OCI-LY3 (cell line): ENCODE results near the gene RSAD2.

Experiments used
- H2AFZ ChIP-seq: fragments of 200-600, 300-600 bp; shearing (Covaris generic); 2 replicates; pipeline ENCODE4 v1.6.0; 2014; ENCODE audit warnings: antibody characterized with exemption, low read depth, low read length
- H3K27ac ChIP-seq: fragments of 200-600, 300-600 bp; sonication (generic); 2 replicates; pipeline ENCODE4 v1.5.1; 2014; ENCODE audit warnings: mild to moderate bottlenecking, low read length, moderate library complexity, mixed read lengths
- H3K27me3 ChIP-seq: fragments of 200-600, 300-600 bp; sonication (generic); 2 replicates; pipeline ENCODE4 v1.6.1; 2014; ENCODE audit warnings: low read depth, low read length, mixed read lengths
- H3K36me3 ChIP-seq: fragments of 200-600, 300-600 bp; sonication (generic); replicated peaks from 2 replicates; pipeline ENCODE3; 2014; ENCODE audit warnings: low read depth, low read length, mixed read lengths
- H3K4me1 ChIP-seq: fragments of 300-600, 200-600 bp; sonication (generic); 2 replicates; pipeline ENCODE4 v1.6.1; 2014; ENCODE audit warnings: low read length, mixed read lengths
- H3K4me2 ChIP-seq: fragments of 200-600, 300-600 bp; sonication (generic); 2 replicates; pipeline ENCODE4 v1.6.1; 2014; ENCODE audit warnings: low read length, mixed read lengths
- H3K4me3 ChIP-seq: fragments of 300-600, 200-600 bp; sonication (generic); 2 replicates; pipeline ENCODE4 v1.5.1; 2014; ENCODE audit warnings: antibody characterized with exemption, mild to moderate bottlenecking, low read length, moderate library complexity
- H3K79me2 ChIP-seq: fragments of 300-600, 200-600 bp; shearing (Covaris generic); 2 replicates; pipeline ENCODE4 v1.6.1; 2014; ENCODE audit warnings: mild to moderate bottlenecking, low read length, mixed read lengths
- H3K9ac ChIP-seq: fragments of 300-600, 200-600 bp; shearing (Covaris generic); 2 replicates; pipeline ENCODE4 v1.6.0; 2014; ENCODE audit warnings: mild to moderate bottlenecking, low read length, moderate library complexity
- H3K9me3 ChIP-seq: fragments of 200-600, 300-600 bp; shearing (Covaris generic); 2 replicates; pipeline ENCODE4 v1.6.1; 2014; ENCODE audit warnings: low read length, mixed read lengths; ENCODE audit not compliant: insufficient read depth
- H4K20me1 ChIP-seq: fragments of 200-600, 300-600 bp; sonication (generic); 2 replicates; pipeline ENCODE4 v1.6.1; 2016; ENCODE audit warnings: low read length, mixed read lengths; ENCODE audit not compliant: insufficient read depth
- EZH2phosphoT487 ChIP-seq: fragments of 200-600 bp; shearing (Covaris generic); IDR thresholded peaks from 2 replicates; pipeline ENCODE4 v1.6.1; 2018; ENCODE audit warnings: antibody characterized with exemption, mixed run types, low read depth
- TF ChIP-seq, protein P1 (sequence below): fragments of 200-600, 300-600 bp; sonication (generic); IDR thresholded peaks from 2 replicates; pipeline ENCODE4 v1.5.1; 2014; ENCODE audit warnings: antibody characterized with exemption, low read length, low read depth

The RSAD2 gene

DNA sequence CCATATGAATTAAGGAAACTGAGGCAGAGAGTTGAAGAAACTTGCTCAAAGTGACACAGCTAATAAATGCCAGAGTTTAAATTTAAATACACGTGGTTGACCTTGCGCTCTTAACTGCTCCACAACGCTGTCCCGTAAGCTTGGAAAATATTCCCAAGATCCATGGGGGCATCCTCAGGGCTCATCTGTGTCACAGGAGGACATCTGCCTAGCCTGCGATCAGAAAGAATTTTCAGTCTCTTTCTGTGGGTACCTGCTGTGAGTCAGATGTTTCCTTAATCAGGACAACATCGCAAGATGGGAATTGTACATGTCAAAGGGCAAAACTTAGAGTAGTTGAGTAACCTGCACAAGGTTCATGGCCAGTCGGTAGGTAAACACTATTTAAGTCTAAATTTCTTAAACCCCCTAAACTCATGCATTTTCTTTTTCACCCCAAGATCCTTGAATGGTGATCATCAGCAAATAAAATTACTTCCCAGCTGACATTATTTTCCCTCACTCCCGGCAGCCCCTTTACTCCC lies 13.3 kb upstream of the RSAD2 start:
- TF ChIP-seq, protein P1, sequence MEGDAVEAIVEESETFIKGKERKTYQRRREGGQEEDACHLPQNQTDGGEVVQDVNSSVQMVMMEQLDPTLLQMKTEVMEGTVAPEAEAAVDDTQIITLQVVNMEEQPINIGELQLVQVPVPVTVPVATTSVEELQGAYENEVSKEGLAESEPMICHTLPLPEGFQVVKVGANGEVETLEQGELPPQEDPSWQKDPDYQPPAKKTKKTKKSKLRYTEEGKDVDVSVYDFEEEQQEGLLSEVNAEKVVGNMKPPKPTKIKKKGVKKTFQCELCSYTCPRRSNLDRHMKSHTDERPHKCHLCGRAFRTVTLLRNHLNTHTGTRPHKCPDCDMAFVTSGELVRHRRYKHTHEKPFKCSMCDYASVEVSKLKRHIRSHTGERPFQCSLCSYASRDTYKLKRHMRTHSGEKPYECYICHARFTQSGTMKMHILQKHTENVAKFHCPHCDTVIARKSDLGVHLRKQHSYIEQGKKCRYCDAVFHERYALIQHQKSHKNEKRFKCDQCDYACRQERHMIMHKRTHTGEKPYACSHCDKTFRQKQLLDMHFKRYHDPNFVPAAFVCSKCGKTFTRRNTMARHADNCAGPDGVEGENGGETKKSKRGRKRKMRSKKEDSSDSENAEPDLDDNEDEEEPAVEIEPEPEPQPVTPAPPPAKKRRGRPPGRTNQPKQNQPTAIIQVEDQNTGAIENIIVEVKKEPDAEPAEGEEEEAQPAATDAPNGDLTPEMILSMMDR = no peak
- no peak for TF ChIP-seq EZH2phosphoT487
- H3K36me3 ChIP-seq = no peaks in the 10 kb centered on the region
- H3K4me2 ChIP-seq = no peak overlapping the region

DNA sequence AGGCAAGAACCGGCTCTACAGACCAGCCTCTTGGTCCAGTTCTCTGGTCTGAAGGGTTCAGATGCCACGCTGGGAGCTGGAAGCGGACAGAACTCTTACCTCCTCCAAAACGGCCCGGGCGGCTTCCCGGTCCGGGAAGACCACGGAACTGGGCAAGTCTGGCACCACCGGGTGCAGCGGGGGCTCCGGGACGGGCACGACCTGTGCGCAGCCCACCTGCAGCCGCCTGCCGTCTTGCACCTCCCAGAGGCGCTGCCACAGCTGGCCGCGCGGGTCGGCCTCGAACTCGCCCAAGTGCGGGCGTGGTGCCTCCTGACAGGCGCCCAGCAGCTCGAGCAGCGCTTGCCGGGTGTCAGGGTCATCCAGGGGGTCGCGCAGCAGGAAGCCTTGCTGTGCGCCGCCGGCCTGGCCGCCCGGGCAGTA lies 12.6 kb upstream of the RSAD2 start:
- no peaks in the 10 kb centered on the region for H3K4me1 ChIP-seq
- no peaks in the 10 kb centered on the region for H3K36me3 ChIP-seq
- H3K9ac ChIP-seq = no peak overlapping the region
- TF ChIP-seq EZH2phosphoT487 = no peak
- TF ChIP-seq, protein P1 = no peak
- no peak overlapping the region for H3K4me3 ChIP-seq
- no peak overlapping the region for H2AFZ ChIP-seq
- no peaks in the 10 kb centered on the region for H4K20me1 ChIP-seq
- no peaks in the 10 kb centered on the region for H3K79me2 ChIP-seq
- no peak overlapping the region for H3K4me2 ChIP-seq
- no peak overlapping the region for H3K27ac ChIP-seq
- no peaks in the 10 kb centered on the region for H3K9me3 ChIP-seq
- no peaks in the 10 kb centered on the region for H3K27me3 ChIP-seq

More for the DNA sequence above, 13.3 kb upstream of the RSAD2 start:
- Histone ChIP-seq H2AFZ (no peak overlapping the region), H3K4me1 (no peaks in the 10 kb centered on the region), H4K20me1 (no peaks in the 10 kb centered on the region), H3K9ac (no peak overlapping the region), H3K4me3 (no peak overlapping the region), H3K9me3 (no peaks in the 10 kb centered on the region), H3K27me3 (no peaks in the 10 kb centered on the region), H3K79me2 (no peaks in the 10 kb centered on the region), H3K27ac (no peak overlapping the region)

DNA sequence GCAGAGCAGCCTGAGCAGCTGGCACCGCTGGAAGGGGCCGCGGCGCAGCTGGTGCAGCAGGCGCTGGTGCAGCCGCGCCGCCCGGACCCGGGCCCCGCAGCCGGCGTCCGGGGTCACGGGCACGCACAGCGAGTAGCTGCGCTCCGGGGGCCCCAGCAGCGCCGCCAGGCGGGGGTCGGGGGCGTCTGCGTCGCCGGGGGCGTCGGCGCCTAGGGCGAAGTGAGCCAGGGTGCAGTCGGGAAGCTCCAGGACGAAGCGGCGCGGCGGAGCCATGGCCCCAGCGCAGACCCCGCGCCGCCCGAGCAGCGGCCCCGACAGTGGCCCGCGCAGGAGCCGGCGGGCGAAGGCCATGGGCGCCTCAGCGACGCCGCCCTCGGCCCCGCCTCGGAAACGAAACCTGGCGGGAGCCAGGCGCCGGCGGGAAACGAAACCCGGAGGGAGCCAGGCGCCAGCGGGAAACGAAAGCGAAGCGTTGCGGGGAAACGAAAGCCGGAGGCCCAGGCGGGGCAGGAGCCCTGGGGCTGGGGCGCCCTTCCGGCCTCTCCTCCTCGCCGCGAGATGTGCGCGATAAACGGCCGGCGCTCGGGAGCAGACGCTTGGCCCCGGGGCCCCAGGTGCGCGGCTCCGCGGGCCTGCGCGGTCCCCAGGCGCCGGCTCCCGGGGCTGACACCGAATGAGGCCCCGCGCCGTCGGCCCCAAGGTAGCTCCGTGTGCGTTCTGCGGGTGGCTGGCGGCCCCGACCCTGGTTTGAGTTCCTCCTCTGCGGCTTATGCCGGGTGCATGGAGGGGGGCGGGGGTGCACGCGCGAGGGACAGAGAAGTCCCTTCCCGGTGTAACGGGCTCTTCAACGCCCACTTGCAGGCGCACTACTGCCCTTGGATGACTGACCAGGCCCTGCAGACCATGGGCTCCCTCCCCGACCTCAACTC lies 12.0 kb upstream of the RSAD2 start, which contains the start of gene CMPK2:
TSS of gene CMPK2 (minus strand) at position 562 of the 929 bp plus-strand sequence. CDS start at position 351, 211 bp downstream.
- H2AFZ ChIP-seq = no peak within 1 kb of the TSS
- H3K27ac ChIP-seq = no peak within 1 kb of the TSS
- no peaks in the 10 kb centered on the region for H3K36me3 ChIP-seq
- H4K20me1 ChIP-seq = no peaks in the 10 kb centered on the region
- no peaks in the 10 kb centered on the region for H3K27me3 ChIP-seq
- no peaks in the 10 kb centered on the region for H3K4me1 ChIP-seq
- no peaks in the 10 kb centered on the region for H3K79me2 ChIP-seq
- H3K9ac ChIP-seq = no peak within 1 kb of the TSS
- H3K9me3 ChIP-seq = no peaks in the 10 kb centered on the region
- no peak within 1 kb of the TSS for H3K4me3 ChIP-seq
- no peak within 1 kb of the TSS for H3K4me2 ChIP-seq
- no peak for TF ChIP-seq EZH2phosphoT487
- TF ChIP-seq, protein P1 = no peak

DNA sequence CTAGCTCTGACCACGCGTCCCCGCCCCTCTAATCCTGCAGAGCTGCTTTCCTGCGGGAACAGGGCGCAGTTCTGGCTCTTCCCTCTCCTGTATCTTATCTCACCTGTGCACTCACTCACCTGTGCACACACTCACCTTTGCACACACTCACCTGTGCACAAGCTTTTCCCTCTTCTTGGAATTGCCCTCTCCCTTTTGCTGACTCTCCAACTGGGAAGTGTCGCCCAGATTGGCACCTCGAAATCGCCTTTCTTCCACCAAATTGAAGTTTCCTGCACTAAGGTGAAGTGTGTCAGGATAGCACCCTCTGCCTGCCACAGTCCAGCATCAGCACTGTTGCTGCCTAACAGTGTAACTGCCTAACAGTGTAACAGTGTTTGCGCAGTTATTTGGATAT lies 11.3 kb upstream of the RSAD2 start:
- Histone ChIP-seq H3K4me2 (no peak overlapping the region), H3K4me3 (no peak overlapping the region), H3K27me3 (no peaks in the 10 kb centered on the region), H3K9ac (no peak overlapping the region), H4K20me1 (no peaks in the 10 kb centered on the region), H3K79me2 (no peaks in the 10 kb centered on the region), H3K9me3 (no peaks in the 10 kb centered on the region), H3K36me3 (no peaks in the 10 kb centered on the region), H3K4me1 (no peaks in the 10 kb centered on the region), H2AFZ (no peak overlapping the region), H3K27ac (no peak overlapping the region)
- TF ChIP-seq, protein P1 = no peak
- TF ChIP-seq EZH2phosphoT487 = no peak
